ENCODE data around the gene KRTAP10-1.
"Not testable (repeated sequence)": the region's sequence is repeated elsewhere in the genome, so short reads cannot be mapped to it uniquely, and the experiment has no call there.

Gene KRTAP10-1

GRCh38 chr21:44569861-44570517 lies 30.0 kb upstream of the KRTAP10-1 start:
- DNase-seq = no peak

GRCh38 chr21:44568667-44569556 lies 28.9 kb upstream of the KRTAP10-1 start:
- no peak for DNase-seq

GRCh38 chr21:44568261-44568660 lies 28.3 kb upstream of the KRTAP10-1 start:
- DNase-seq = no peak

- DNase-seq = no peak
These were observed 27.6 kb upstream of the KRTAP10-1 start for GRCh38 chr21:44567481-44568171.

GRCh38 chr21:44566403-44566802 lies 26.4 kb upstream of the KRTAP10-1 start:
- DNase-seq = no peak

GRCh38 chr21:44564886-44565598 lies 25.0 kb upstream of the KRTAP10-1 start:
- no peak for DNase-seq

GRCh38 chr21:44564099-44564498 lies 24.1 kb upstream of the KRTAP10-1 start:
- no peak for DNase-seq

- DNase-seq = no peak
These were observed 18.7 kb upstream of the KRTAP10-1 start, which contains the start of gene KRTAP10-3 for GRCh38 chr21:44558695-44559094. KRTAP10-3 (minus strand) TSS chr21:44558795; CDS start chr21:44558715, 80 bp downstream.

GRCh38 chr21:44558329-44558675 lies 18.3 kb upstream of the KRTAP10-1 start:
- DNase-seq = not testable (repeated sequence)

- no peak for DNase-seq
These were observed 17.7 kb upstream of the KRTAP10-1 start for GRCh38 chr21:44557491-44558328.

GRCh38 chr21:44556879-44557278 lies 16.9 kb upstream of the KRTAP10-1 start:
- DNase-seq = no peak

GRCh38 chr21:44555200-44555875 lies 15.3 kb upstream of the KRTAP10-1 start:
- DNase-seq = no peak

- no peak for DNase-seq
These were observed 12.7 kb upstream of the KRTAP10-1 start for GRCh38 chr21:44552681-44553080.

GRCh38 chr21:44552136-44552535 lies 12.1 kb upstream of the KRTAP10-1 start:
- DNase-seq = no peak

- no peak for DNase-seq
These were observed 11.5 kb upstream of the KRTAP10-1 start, which contains the start of gene KRTAP10-2 for GRCh38 chr21:44551340-44551961. KRTAP10-2 (minus strand) TSS chr21:44551505; CDS start chr21:44551458, 47 bp downstream.

- DNase-seq = no peak
These were observed 10.8 kb upstream of the KRTAP10-1 start for GRCh38 chr21:44550807-44551206.

- not testable (repeated sequence) for DNase-seq
These were observed 10.3 kb upstream of the KRTAP10-1 start for GRCh38 chr21:44550285-44550684.

GRCh38 chr21:44549525-44550211 lies 9.7 kb upstream of the KRTAP10-1 start:
- no peak for DNase-seq

GRCh38 chr21:44548922-44549321 lies 8.9 kb upstream of the KRTAP10-1 start:
- no peak for DNase-seq

GRCh38 chr21:44548381-44548780 lies 8.4 kb upstream of the KRTAP10-1 start:
- no peak for DNase-seq

All from stimulated activated CD4-positive, alpha-beta T cell treated with anti-CD3 and anti-CD28 coated beads, Interleukin-1b, Interleukin-23, amount 100 ng/mL, for 48 hours (primary cell).